ENCODE measurements around the gene SPAG6. TPM values are rescaled to one million over a fixed set of nuclear protein-coding genes. Genes with fewer than 3 reads are reported as not detected.

Gene SPAG6
- total RNA-seq, 1 donor from 2014 or later: 0.31 TPM

Other genes starting within 250 kb of the SPAG6 start
- gene EBLN1, start 127.5 kb upstream of the SPAG6 start, total RNA-seq: not detected
- gene COMMD3, start 29.1 kb upstream of the SPAG6 start, total RNA-seq: 53.3 TPM
- gene BMI1, start 24.4 kb upstream of the SPAG6 start, total RNA-seq: 62.7 TPM

All from sciatic nerve (tissue), 1 donor.